HS-5 (cell line): ENCODE data around the gene KPNB1.

ENCODE experiments used
- DNase-seq: peaks from one replicate; pipeline ENCODE4 v3.0.0-alpha.2; 2012; ENCODE audit warnings: low read depth

The KPNB1 gene

DNA sequence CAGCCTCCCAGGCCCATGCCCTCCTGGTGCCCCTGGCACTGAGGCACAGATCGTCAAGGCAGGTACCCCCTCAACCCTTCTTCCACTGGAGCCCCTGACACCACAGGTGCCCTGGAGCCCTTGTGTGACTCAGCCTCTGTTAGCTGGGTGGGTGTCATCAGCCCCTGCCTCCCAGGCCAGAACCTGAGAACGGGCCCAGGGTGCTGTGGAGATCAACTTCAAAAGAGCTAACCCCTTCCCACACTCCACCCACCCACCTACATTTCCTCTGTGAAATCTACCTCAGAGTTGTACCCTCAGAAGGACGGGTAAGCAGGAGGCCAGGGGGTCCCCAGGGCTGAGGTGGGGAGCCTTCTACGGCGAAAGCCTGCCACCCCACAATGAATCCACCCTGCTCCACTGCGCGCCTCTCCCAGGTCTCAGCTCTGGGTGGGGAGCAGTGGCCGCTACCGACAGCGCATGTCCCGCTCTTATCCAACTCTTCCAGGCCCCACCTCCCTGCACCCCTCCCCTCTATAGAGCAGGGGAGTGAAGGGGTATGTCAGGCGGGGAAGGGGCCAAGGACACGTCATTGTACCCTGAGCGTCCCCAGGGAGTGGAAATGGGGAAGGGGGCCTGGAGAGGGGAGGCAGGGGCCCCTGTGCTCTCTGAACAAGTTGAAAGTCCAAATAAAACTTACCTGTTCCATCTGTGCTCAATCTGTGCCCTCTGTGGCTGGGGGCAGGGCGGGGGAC is 61.8 kb downstream of the KPNB1 start:
- no peak for DNase-seq

DNA sequence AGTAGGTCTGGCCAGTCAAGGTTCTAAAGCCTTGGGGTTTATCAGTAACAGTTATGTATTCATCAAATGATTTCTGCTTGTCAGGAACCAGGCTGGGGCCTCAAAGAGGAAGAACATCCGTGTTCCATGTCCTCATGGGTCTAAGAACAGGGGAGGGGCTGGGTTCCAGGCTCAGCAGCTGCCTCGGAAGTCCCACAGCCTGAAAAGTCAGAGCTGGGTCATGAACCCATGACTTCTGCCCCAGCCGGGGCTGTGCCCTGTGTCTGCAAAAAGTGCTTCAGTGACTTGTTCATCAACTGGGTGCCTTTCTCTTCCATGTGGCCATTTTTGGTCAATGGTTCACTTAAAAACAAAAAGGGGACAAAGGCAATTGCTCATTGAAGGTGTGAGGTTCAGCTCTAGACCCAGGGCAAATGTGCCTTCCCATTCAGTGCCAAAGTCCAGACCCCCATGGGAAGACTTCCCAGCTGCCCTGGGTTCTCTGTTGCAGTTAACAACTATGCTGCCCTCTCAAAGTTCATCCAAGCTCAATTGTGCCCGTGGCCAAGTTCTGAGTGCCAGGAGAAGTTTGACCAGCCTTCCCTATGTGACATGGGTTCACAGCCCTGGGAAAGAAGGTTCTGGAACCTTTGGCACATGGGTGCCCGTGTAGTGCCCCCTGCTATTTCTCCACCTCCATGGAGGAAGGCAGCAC is 62.8 kb downstream of the KPNB1 start:
- DNase-seq = no peak

GRCh38 chr17:47713980-47714700 is 64.4 kb downstream of the KPNB1 start:
- no peak for DNase-seq

DNA sequence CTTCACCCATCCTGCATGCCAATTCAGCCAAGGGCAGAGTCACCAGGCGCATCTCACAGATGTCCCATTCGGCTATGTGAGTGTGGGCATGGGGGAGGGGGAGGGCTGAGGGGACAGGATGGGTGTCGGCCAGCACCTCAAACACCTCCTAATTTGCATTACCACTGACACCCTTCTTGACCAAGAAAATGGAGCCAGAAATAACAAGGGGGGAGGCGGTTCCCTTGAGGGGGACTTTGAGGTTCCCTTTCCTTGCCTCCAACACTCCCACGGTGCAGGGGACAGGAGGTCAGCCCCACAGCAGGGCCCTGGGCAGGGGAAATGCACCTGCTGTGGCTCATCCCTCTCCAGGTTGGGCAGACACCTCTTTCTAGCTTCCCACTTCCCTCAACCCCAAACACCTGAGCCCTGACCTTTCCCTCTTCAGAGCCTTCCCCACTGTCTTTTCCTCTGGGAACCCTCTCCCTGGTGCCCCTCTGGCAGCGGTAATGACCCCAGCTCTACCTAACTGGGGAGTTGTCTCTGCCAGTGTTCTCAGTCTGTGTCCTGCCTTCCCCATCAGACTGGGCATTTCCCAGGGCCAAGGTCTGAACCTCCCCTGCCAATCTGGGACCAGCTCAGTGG is 65.2 kb downstream of the KPNB1 start:
- no peak for DNase-seq

DNA sequence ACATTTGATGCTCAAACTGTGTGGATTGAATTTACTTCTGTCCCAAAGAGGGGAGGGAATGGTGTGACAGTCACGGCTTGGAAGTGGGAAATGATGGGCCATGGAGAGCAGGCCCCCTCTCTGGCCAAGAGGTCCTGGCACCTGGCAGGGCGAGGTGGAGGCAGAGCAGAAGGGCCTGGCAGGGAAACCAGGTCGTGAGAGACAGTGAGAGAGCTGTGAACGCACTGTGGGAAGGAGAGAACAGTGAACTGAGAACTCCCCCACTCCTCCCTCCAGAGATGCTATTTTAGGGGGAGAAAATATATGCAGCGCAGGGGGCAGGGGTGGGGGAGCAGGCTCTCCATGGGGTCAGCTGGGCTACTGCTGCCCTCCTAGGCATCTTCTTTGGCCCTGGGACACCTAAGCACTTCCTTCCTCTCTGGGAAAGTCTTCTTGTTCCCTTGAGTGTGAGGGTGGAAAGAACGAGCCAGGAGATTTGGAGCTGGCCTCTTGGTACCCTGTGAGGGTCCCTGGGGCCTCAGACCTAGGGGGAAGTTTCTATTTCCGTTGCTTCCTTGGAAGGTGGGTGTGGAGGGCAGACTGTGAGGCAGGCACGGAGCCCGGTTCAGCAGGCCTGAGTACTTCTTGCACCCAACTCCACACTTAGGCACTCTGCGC is 66.1 kb downstream of the KPNB1 start:
- DNase-seq = no peak

DNA sequence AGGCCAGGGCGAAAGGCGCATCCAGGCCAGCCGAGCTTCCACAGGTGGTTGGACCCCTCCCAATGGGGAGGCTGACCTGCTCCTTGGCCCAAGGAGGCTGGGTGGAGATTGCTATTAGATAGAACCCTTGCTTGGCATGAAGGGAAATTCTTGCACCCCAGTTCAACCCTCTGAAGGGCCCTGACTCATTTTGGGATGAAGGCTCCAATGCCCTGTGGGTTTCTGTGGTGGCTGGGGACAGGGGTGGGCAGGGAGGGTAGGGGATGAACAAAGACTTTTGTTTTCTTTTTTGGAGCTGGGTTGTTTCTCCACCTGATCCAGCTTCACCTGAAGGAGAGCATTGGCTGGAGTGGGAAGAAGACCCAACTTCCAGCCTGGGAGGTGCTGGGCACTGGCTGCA is 66.7 kb downstream of the KPNB1 start:
- DNase-seq = no peak

GRCh38 chr17:47717261-47717697 is 67.6 kb downstream of the KPNB1 start:
- DNase-seq = no peak

- DNase-seq = no peak
Observed at GRCh38 chr17:47717979-47718621, 68.4 kb downstream of the KPNB1 start.

- DNase-seq = no peak
Observed at GRCh38 chr17:47718634-47719405, 69.1 kb downstream of the KPNB1 start.

- peak; percentile 74 for DNase-seq
Observed at GRCh38 chr17:47719411-47720152, 69.9 kb downstream of the KPNB1 start.

DNA sequence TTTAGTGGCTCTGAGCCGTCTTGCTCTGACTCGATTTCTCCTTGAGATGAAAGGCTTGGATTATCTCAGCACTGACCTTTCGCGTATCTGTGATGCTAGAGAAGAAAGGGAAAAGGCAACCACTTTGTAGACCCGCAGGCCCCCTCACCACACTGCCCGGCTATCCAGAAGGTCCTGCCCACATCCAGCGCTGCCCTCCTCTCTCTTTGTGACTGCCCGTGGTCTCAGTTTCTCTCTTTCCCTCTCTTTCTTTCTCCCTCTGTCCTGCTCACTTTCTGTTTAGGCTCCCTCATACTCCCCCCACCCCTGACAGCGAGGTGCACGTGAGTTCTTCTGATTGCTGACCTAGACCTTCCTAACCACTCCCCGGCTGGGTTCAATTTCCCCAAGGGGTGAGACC is 70.5 kb downstream of the KPNB1 start:
- DNase-seq = no peak

DNA sequence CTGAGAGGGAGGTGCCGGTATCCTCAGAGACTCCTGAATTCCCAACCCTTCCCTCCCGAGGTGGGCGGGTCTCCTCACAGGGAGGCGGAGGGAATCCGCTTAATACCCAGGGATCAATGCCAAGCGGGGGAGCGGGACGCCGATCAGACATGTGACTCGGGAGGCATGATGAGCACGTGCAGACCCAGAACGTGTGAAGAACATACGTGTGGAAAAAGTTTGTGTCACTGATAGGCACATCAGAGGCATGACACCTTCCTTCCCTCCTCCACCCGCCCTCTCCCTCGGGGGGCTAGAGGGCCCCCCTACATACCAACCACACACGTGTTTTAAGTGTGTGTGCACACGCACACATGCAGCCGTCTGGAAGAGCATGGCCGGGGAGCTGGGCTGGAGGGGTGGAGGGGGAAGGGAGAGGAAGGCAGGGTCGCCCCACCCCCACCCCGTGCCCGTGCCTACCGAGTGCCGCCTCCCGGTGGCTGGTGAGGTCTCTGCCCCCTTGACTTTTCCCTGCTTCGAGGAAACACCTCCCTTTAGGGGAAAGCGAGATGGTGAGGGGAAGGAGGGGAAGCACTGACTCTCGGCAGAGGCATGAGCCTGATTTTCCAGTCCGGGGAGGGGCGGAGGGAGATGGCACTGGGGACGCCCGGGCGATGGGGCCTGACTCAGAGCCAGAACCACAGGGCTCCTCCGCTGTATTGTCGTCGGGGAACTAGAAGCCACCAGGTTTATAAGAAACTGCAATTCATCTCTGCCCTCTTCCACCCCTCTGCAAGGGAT is 71.2 kb downstream of the KPNB1 start:
- no peak for DNase-seq

DNA sequence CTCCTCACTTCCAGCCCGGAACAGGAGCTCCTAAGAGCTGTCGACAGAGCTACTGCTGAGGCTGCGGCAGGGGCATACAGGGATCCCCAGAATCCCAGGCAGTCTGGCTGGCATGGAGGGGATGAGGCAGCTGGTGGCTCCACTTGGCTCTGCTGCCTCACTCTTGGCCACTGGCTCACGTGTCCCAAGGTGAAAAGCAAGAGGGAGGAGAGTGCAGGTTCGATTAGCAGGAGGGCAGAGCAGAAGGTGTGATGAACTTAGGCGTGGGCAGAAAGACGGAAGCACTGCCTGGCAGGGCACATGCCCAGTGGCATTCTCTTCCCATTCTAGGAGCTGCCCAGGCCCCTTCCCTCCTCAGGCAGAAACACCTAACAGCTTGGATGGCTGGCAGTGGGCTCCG is 72.0 kb downstream of the KPNB1 start:
- DNase-seq = no peak

GRCh38 chr17:47724705-47725104 is 75.0 kb downstream of the KPNB1 start:
- DNase-seq = no peak

- no peak for DNase-seq
Observed at GRCh38 chr17:47725446-47726111, 75.9 kb downstream of the KPNB1 start.

GRCh38 chr17:47726796-47727703 is 77.3 kb downstream of the KPNB1 start:
- no peak for DNase-seq

DNA sequence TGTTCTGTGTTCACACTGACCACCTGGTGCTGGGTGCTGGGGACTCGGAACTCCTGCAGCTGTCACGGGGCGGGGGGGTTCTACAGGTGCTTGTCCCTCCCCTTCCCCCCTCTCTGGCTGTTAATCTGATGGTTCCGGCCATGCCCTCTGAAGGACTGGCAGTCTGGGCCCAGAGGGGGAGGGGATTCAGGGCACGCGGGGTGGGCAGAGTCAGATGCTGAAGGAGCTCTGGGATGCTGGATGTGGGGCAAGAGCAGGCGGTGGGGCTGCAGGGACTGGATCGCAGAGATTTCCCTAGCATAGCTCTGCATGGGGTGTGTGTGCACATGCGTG is 78.0 kb downstream of the KPNB1 start:
- no peak for DNase-seq
